Inflammatory macrophage treated with lipopolysaccharide for 1 hour (primary cell): ENCODE results near the gene UNC119.

Experiments used
- DNase-seq, 2 donors: peaks; one replicate each; pipeline ENCODE4 v3.0.0-alpha.2; 2020 to 2022

The UNC119 gene

DNA sequence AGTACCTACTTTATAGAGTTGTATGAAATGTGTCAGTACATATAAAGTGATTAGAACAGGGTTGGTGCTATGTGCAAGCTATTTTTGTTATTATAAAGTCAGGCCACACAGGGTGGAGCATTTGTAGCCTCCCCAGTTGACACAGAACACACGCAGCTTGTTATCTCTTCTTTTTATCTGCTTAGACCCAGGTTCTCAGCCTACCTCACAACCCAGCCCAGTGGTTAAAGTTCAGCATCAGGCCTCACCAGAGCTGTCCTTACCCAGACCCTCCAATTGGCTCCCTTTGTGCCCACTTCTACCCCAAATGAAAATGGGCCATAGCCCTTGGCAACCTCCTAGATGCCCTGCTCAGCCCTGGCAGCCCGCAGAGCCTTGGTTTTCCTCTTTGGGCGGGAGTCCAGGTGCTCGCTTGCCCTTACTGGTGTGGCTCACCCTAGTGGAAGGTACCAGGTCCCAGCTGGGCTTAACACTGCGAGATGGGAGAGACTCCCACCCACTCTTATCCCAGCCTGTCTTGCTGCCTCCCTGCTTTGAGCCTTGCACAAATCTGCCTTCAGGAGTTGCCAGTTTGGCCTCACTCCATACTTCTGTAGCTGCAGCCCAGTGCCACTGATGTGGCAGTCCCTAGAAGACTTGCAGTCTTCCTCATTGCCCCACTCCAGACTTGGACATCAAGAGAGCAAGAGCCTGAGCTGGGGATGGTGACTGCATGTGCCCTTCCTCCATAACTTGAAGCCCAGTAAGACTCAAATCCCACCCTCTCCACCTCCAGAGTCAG, 20.0 kb upstream of the UNC119 start:
- DNase-seq = no peak

DNA sequence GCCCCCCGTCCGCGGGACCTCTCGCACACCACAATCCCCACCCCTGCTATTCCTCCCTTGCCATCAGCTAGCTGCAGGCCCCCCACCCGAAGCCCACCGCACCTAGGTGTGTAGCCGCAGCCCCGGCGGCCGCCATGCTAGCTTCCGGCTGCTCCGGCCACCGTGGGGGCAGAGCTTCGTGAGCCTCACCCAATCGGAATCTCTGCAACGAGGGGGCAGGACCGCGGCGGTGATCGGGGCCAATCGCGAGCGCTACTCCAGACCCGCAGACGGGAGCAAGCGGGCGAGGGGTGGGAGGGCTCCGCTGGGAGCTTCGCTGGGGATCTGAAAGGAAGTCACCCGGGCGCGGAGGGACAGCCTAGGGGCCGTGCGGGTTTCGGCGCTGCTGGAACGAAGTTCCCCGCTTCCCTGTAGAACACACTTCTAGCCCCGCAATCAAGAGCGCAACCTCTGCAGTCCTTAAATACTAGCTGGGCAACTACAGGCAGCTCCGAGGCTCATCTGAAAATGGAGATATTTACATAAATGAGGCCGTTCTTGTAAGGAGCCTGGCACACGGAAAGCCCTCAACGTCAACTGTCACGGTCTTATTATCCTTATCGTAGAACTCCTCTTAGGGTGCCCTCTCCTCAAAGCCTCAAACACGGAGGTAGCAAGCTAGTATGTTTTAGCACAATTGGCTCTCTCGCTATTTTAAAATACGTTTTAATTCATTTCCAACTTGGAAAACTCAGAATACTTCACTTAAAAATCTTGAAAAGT, 19.1 kb upstream of the UNC119 start, which contains the start of gene PIGS:
Gene PIGS (minus strand): TSS at position 164 of the 762 bp plus-strand sequence. CDS start 28 bp downstream, at position 136.
- DNase-seq = peak; percentile 91 to 95

GRCh38 chr17:28570716-28571360, 18.4 kb upstream of the UNC119 start:
- DNase-seq = no peak

DNA sequence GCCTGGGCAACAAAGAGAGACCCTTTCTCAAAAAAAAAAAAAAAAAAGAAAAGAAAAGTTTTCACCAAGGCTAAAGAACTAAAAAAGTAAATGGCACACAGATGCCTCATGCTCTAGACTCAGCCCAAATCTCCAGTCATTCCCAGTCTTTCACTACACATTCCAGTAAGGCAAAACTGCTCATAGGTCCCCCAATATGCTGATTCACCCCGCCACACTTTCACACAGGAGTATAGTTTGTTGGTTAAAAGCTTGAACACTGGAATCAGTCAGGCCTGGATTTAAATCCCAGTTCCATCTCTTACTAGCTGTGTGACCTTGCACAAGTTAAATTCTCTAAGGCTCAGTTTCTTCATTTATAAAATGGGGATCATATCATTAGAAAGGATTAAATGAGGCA, 17.0 kb upstream of the UNC119 start:
- no peak for DNase-seq

DNA sequence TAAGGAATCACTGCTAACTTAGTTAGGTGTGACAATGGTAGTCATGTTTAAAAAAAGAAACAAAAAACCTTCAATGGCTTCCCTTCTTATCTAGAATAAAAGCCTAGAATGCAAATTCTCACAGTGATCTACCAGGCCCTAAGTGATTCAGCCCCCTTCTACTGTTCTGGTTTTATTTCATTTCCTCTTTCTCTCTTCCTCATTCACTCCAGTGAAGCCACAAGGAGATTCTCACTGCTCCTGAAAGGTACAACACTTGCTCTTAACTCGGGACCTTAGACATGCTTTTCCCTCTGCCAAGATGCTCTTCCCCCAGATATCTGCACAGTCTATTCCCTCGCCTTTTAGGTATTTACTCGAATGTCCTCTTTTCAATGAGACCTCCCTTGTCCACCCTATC, 15.2 kb upstream of the UNC119 start:
- DNase-seq = peak; percentile 60 to 65

DNA sequence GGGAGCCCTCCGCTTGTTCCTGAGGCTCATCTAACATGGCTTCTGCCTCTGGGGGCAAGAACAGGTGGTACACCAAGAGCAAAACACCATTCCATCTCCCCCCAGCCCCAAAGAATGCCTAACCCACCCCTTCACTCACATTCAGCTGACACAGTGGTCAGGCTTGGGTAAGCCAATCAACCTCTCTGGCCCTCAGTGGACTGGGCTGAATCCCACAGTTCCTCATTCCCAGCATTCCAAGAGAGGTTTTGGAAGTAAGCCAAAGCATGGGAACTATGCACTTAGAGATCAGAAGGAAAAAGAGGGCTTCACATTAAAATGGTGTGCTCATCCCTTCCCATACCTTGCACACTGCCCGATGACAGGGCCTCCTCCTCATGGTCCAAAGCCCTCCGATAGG, 11.1 kb upstream of the UNC119 start:
- no peak for DNase-seq

DNA sequence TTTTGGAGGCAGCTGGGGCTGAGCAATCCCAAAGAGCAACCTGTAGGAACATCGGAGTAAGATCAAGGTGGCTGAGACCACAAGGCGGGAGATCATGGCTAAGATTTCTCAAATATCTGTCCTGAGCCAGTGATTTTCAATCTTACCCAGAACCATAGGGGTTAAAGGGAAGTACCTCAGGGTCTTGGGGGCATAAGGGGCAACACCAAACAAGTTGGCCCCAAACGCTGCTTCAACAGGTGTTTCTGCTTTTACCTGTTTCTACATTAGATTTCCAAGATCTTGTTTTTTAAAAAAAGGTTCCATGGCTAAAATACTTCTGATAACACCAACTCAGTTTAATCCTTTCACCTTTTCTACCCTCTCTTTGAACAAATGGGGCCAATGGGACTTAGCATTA, 2.6 kb upstream of the UNC119 start:
- no peak for DNase-seq

DNA sequence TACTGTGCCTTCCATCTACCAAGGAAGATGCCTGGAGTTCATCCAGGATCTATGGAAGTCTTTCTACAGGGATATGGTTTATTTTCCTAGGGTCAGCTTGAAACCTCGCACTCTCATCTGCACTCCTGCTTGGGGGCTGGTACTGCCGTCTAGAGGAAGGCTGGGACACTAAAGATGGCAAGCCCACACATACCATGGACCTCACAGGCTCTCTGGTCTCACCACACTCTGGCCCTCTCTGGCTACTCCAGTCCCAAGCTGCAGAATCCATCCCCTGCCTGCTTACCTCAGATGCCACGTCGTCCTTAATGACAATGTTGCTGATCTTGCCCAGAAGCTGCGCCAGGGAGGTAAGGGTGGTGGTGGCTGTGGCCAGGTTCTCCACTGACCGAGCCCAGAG, 2.1 kb upstream of the UNC119 start:
- DNase-seq = no peak

DNA sequence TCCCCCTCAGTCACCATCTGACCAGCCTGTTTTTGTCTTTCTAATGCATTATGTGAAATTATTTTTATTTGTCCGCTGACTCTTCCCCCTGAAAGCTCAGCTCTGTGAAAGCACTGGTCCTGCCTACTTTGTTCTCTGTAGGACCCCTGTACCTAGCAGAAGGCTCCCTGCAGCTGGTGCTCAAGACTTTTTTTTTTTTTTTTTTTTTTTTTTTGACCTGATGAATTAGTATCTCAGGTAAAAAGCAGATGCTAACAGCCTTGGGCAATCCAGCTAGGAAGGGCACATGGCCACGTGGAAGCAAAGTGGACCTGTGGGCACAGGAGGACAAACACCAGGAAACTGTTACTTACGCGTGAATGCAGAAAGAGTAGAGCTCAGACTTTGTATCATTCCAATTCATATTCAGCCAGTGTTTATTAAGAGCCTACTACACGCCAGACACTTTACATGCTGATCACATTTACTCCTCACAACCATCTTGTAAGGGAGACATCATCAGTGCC, 629 bp upstream of the UNC119 start:
- DNase-seq = no peak

DNA sequence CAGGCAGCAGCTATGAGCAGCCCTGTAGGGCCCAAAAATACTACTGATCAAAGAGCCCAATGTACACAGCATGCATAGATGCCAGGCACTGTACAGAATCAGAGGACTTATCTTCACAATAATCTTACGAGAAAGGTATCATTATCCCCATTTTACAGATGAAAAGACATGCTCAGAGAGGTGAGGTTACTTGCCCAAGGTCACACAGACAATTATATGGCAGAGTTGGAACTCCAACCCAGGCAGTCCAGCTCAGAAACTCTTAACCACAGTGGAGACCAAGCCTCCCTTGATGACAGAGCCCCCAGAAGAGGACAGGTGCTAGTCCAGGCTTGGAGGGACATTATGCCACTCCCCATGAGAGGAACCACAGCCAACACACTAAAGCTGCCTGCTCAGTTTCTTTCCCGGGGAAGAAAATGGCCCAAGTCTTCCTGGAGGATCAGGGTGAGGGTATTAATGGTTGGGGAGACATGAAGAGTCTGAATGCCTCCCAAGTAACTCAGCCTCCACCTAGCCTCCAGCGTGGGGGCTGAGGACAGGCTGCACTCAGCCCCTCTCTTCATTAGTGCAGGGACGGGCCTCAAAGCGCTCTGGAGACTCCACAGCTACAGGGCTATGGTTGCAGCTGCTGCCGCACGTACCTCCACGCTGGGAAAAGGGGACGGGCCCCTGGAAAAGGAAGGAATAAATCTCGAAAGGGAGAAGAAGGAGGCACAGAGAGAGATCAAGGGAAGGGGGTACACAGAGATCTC, 826 bp downstream of the UNC119 start:
- no peak for DNase-seq

GRCh38 chr17:28550858-28551257, 1.6 kb downstream of the UNC119 start:
- no peak for DNase-seq

- peak; percentile 67 to 88 for DNase-seq
These were observed 2.9 kb downstream of the UNC119 start for GRCh38 chr17:28549236-28550132.

GRCh38 chr17:28548417-28549130, 3.9 kb downstream of the UNC119 start:
- DNase-seq = no peak

DNA sequence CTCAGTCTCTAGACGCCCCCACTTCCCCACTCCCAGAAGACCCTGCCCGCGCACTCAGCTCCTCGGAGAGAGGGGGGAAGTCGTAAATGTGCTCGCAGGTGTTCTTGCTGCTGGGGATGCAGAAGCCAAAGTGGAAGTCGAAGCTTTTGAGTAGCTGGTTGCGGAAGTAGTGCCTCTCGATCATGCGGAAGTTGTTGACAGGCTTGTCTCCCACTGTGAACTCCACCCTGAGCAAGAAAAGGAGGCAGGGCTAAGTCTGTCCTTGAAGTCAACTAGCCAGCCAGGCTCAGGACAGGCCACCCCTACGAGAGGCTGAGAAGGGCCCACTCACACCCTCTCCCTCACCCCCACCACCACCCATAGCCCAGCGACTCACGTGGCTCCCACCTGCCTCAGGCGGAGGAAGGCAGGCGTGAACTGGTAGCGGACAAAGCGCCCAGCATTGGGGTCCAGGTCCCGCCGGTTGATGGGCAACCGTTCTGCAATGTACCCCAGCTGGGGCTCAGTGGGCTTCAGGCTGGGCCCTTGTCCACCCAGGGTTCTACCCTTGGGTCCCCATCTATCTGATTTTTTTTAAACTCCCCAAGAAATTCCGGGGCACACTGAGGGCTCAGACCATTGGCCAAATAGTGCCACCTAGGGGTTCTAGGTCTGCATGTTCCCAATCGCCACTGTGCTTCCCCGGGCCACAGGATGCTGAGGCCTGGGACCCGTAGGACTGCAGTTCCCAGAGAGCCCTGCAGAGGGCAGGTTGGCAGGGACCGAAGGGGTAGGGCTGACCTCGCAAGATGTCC, 4.6 kb downstream of the UNC119 start:
- DNase-seq = peak; percentile 79 to 94

GRCh38 chr17:28547096-28547622, 5.3 kb downstream of the UNC119 start:
- DNase-seq = no peak

- DNase-seq = no peak
These were observed 6.5 kb downstream of the UNC119 start for GRCh38 chr17:28545787-28546415.

DNA sequence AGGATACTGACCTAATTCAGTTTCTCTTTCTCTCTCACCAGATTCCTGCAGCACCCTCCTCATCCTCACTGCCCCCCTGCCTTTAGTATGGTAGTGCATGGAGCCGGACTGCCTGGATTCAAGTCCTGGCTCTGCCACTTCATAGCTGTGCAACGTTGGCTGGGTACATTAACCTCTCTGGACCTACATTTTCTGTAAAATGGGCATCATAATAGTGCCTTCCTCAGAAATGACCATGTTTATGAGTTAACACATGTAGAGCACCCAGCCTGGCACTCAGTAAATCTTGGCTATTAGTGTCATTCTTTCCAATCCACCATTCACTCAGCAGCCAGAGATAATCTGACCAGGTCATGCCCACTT, 7.3 kb downstream of the UNC119 start:
- DNase-seq = no peak

DNA sequence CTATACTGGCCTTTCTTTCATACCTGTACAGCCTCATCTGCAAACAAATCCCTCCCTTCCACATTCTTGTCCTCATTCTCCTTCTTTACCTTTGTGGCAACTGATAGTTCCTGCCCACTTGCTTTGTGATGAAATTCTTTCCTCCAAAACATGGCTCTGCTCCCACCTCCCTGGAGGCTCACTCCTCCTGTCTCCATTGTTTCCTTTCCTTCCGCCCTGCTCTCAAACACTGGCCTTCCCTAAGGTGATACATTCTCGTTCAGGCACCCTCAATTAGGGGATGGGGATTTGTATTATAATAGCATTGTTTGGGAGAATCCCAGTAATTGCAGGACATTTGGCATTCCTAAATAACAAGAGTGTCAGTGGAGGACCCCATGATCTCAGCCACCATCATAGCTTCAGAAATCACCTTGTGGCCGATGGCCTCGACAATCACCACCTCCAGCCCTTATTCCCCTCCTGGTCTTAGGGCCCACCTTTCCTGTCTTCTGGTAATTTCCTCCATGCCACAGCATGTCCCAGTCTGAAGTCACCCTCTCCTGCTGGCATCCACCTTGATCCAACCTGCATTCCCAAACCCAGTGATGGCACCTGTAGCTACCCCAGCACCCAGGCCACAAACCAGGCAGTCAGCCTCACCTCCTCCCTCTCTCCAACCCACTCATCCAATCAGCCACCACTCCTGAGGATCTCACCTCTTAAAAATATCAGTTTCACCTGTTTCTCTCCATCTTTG, 7.9 kb downstream of the UNC119 start:
- DNase-seq = no peak

GRCh38 chr17:28541439-28541838, 11.0 kb downstream of the UNC119 start:
- no peak for DNase-seq
